Loucy (cell line): ENCODE measurements around the gene CCM2.

Experiments used
- H2AFZ ChIP-seq: fragments of 200-600 bp; sonication (generic); 2 replicates; pipeline ENCODE4 v1.6.0; 2016; ENCODE audit warnings: antibody characterized with exemption, mild to moderate bottlenecking, low read length, moderate library complexity
- H3F3A ChIP-seq: fragments of 200-600 bp; 2 replicates; pipeline ENCODE4 v1.6.0; 2016; ENCODE audit warnings: antibody characterized with exemption, low read depth, mild to moderate bottlenecking
- H3K27me3 ChIP-seq: fragments of 200-600 bp; sonication (generic); 2 replicates; pipeline ENCODE4 v1.6.1; 2014; ENCODE audit warnings: low read length, mild to moderate bottlenecking; ENCODE audit not compliant: insufficient read depth, poor library complexity, severe bottlenecking
- H3K36me3 ChIP-seq: fragments of 200-600 bp; sonication (generic); 2 replicates; pipeline ENCODE4 v1.6.1; 2016; ENCODE audit warnings: low read length; ENCODE audit not compliant: insufficient read depth
- H3K4me1 ChIP-seq: fragments of 200-600 bp; sonication (generic); 2 replicates; pipeline ENCODE4 v1.5.1; 2014; ENCODE audit warnings: low read length, mild to moderate bottlenecking; ENCODE audit not compliant: insufficient read depth, poor library complexity, severe bottlenecking
- H3K4me2 ChIP-seq: fragments of 200-600 bp; sonication (generic); 2 replicates; pipeline ENCODE4 v1.6.0; 2014; ENCODE audit warnings: antibody characterized with exemption, low read length, low read depth, mild to moderate bottlenecking; ENCODE audit not compliant: poor library complexity, severe bottlenecking
- H3K4me3 ChIP-seq: fragments of 200-600 bp; sonication (generic); 2 replicates; pipeline ENCODE4 v1.5.1; 2014; ENCODE audit warnings: low read length, mild to moderate bottlenecking, mixed read lengths; ENCODE audit not compliant: poor library complexity, severe bottlenecking
- H3K79me2 ChIP-seq: fragments of 200-600 bp; sonication (generic); 2 replicates; pipeline ENCODE4 v1.6.1; 2014; ENCODE audit warnings: low read length; ENCODE audit not compliant: insufficient read depth
- H3K9ac ChIP-seq: fragments of 200-600 bp; sonication (generic); 2 replicates; pipeline ENCODE4 v1.6.0; 2014; ENCODE audit warnings: mild to moderate bottlenecking, low read depth, low read length, moderate library complexity; ENCODE audit not compliant: poor library complexity, severe bottlenecking
- H3K9me2 ChIP-seq: fragments of 200-600 bp; sonication (generic); replicated peaks from 2 replicates; pipeline ENCODE4 v1.6.1; 2016; ENCODE audit warnings: low read depth, low read length, mixed read lengths
- H3K9me3 ChIP-seq: fragments of 200-600 bp; sonication (generic); 2 replicates; pipeline ENCODE4 v1.6.1; 2014; ENCODE audit warnings: mild to moderate bottlenecking, antibody characterized with exemption, low read length, low read depth; ENCODE audit not compliant: insufficient read depth
- H4K20me1 ChIP-seq: fragments of 200-600 bp; sonication (generic); 2 replicates; pipeline ENCODE4 v1.6.0; 2014; ENCODE audit warnings: antibody characterized with exemption, low read length, mild to moderate bottlenecking; ENCODE audit not compliant: insufficient read depth, poor library complexity, severe bottlenecking
- EZH2phosphoT487 ChIP-seq: fragments of 200-600 bp; IDR thresholded peaks from 2 replicates; pipeline ENCODE4 v1.6.1; 2018; ENCODE audit warnings: antibody characterized with exemption, mild to moderate bottlenecking, moderate library complexity, borderline replicate concordance
- TF ChIP-seq, protein P1 (sequence below): fragments of 200-600 bp; sonication (generic); conservative IDR thresholded peaks from 2 replicates; pipeline ENCODE4 v1.5.1; 2014; ENCODE audit warnings: mild to moderate bottlenecking, antibody characterized with exemption, low read length

Gene CCM2

DNA sequence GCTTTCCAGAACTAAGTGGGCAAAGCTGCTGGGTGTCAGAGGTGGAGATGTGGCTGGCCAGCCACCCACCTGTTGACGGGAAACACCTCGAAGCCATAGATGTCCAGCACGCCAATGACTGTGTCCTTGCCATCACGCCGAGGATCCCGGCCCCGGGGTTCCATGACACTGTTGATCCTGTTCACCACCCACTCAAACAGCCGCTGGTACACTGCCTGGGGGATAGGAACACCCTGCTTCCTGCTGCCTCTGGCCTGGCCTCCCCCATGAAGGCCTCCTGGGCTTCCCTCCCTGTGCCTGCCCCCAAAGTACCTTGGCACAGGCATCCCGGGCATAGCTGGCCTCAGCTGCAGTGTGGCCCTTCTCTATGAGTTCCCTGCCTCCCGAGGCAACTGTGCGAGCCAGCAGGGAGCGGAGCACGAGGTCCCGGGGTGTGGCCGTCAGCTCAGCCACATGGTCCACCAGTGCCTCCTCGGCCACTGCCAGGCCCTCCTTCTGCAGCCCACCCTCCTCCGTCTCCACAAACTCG is 29.4 kb upstream of the CCM2 start:
- peaks cover 95% of the 10 kb centered on the region for H4K20me1 ChIP-seq

DNA sequence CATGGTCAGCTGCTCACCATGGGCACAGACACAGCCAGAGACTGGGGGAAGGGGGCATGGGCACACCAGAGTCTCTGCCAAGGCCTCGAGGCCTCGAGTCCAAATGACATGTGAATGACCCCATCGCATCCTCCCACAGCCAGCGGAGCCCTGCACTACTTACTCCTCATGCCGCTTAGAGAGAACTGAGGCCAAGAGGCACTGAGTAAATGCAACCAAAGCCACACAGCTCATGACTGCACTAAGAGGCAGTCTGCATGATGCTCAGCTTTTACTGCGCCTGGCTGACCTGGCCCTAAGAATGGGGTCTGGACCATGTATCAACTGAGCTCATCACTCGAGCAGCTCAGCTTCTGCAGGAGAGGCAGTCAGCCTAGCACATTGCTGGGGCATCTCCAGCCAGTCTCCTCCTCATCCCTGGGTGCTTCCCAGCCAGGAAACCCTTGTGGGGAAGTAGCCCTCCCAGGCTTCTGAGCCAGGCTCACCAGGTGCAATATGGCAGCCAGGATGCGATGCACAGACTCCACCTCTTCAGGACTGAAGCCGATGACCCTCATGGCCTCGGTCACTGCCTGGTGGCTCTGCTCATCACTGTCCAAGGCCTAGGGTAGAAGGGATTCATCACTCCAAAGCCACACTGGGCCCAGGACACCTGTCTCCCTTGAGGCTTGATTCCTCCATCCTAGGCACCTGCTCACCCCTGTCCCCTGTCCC is 28.7 kb upstream of the CCM2 start:
- H3K36me3 ChIP-seq, result peaks cover 92% of the 10 kb centered on the region; the same call in 1 of the 2 replicates

More for the DNA sequence above, 29.4 kb upstream of the CCM2 start:
- Histone ChIP-seq H3K36me3 (peaks cover 92% of the 10 kb centered on the region; the same call in 1 of the 2 replicates), H3K79me2 (peaks cover 63% of the 10 kb centered on the region), H2AFZ (no peak overlapping the region), H3K9ac (no peak overlapping the region), H3K27me3 (no peaks in the 10 kb centered on the region), H3K4me3 (no peak overlapping the region), H3K4me2 (no peak overlapping the region), H3K9me2 (no peaks in the 10 kb centered on the region), H3K4me1 (peaks cover 41% of the 10 kb centered on the region), H3K9me3 (no peaks in the 10 kb centered on the region), H3F3A (no peaks in the 10 kb centered on the region)
- TF ChIP-seq EZH2phosphoT487, result no peak
- TF ChIP-seq, protein P1, sequence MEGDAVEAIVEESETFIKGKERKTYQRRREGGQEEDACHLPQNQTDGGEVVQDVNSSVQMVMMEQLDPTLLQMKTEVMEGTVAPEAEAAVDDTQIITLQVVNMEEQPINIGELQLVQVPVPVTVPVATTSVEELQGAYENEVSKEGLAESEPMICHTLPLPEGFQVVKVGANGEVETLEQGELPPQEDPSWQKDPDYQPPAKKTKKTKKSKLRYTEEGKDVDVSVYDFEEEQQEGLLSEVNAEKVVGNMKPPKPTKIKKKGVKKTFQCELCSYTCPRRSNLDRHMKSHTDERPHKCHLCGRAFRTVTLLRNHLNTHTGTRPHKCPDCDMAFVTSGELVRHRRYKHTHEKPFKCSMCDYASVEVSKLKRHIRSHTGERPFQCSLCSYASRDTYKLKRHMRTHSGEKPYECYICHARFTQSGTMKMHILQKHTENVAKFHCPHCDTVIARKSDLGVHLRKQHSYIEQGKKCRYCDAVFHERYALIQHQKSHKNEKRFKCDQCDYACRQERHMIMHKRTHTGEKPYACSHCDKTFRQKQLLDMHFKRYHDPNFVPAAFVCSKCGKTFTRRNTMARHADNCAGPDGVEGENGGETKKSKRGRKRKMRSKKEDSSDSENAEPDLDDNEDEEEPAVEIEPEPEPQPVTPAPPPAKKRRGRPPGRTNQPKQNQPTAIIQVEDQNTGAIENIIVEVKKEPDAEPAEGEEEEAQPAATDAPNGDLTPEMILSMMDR, result no peak

DNA sequence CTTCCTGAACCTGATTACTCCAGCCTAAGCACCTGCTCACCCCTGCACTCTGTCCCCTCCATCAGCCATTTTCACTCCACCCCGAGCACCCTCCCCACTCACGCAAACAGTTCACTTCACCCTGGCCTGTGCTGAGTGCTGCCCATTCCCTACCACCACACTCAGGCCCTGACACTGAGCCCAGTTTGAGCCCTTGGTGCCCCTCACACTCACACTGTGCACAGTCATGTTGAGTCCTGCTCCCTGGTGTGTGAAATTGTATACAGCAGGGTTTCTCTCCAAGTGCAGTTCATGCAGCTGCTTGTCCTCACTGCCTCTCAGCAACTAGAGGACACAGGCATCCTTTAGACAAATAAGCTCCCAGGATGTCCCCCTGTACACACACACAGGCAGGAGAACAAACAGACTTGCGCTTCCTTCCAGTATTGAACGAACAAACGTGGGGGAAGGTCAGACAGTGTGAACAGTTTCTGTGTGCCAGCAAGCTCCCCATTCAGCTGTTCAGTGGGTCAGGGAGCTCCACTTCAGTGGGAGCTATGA is 28.0 kb upstream of the CCM2 start:
- peaks cover 93% of the 10 kb centered on the region; the same call in 1 of the 2 replicates for H3K36me3 ChIP-seq
- no peak overlapping the region for H3K9ac ChIP-seq
- no peaks in the 10 kb centered on the region for H3F3A ChIP-seq
- H3K27me3 ChIP-seq, result no peaks in the 10 kb centered on the region
- no peaks in the 10 kb centered on the region for H3K9me2 ChIP-seq
- peaks cover 98% of the 10 kb centered on the region for H4K20me1 ChIP-seq
- no peaks in the 10 kb centered on the region for H3K9me3 ChIP-seq
- peaks cover 77% of the 10 kb centered on the region for H3K79me2 ChIP-seq
- H2AFZ ChIP-seq, result no peak overlapping the region
- peaks cover 53% of the 10 kb centered on the region for H3K4me1 ChIP-seq
- TF ChIP-seq, protein P1, result no peak
- TF ChIP-seq EZH2phosphoT487, result no peak
- H3K4me2 ChIP-seq, result peak overlapping the region; percentile 98
- H3K4me3 ChIP-seq, result no peak overlapping the region

More for the DNA sequence above, 28.7 kb upstream of the CCM2 start:
- Histone ChIP-seq H3K4me3 (no peak overlapping the region), H3F3A (no peaks in the 10 kb centered on the region), H3K9me3 (no peaks in the 10 kb centered on the region), H3K4me2 (peak overlapping the region; percentile 98), H3K9ac (no peak overlapping the region), H3K27me3 (no peaks in the 10 kb centered on the region), H4K20me1 (peaks cover 98% of the 10 kb centered on the region), H3K4me1 (peaks cover 48% of the 10 kb centered on the region), H3K79me2 (peaks cover 71% of the 10 kb centered on the region), H2AFZ (no peak overlapping the region), H3K9me2 (no peaks in the 10 kb centered on the region)
- TF ChIP-seq, protein P1, result no peak
- TF ChIP-seq EZH2phosphoT487, result no peak
